ENCODE measurements around the gene ITGB7. TPM values are rescaled to one million over a fixed set of nuclear protein-coding genes. Genes with fewer than 3 reads are reported as not detected.
A peak's percentile ranks its signal among the peaks of the same experiment; 100 is the strongest.

ITGB7 gene
- polyA plus RNA-seq, 3 donors, result 24.1 to 33.1 (median 28.4) TPM

DNA sequence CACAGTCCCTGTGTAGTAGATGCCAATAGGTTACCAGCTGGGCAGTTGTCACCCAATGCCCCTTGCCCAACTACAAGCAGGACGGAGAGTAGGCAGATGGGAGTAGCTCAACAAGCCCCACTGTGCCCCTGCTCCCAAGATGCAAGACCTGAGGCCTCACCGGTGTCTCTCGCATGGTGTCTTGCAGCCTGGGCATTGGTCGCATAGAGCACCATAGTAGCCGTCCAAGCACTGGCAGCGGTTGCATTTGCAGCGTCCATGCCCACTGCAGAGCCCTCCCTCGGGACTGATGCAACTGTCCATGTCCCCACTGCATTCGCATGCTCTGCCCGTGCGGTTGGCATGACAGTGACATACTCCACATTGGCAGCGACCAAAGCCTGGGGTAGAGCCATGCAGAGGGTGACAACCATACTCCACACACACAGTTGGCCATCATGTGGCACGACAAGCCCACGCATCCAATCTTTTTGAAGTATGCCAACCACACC, 14.5 kb downstream of the ITGB7 start:
- H3K27me3 Mint-ChIP-seq (ENCODE audit: low read depth in 3 of 3), result peaks cover 5 to 8% (median 5%) of the 10 kb centered on the region in 3 donors
- H3K4me1 Mint-ChIP-seq, result peaks cover 5% of the 10 kb centered on the region
- H3K9me3 Mint-ChIP-seq, result peaks cover 0 to 2% (median 0%) of the 10 kb centered on the region in 7 donors
- Histone ChIP-seq H3K4me1 (ENCODE audit: control insufficient read depth in 1 of 2, insufficient read depth in 2 of 2, low read length in 2 of 2) (no peaks in the 10 kb centered on the region), H3K4me3 (replicated peaks in 1 of 3; ENCODE audit: low read depth in 2 of 3, low read length in 3 of 3) (no peak overlapping the region), H3K4me2 (replicated peaks; ENCODE audit: extremely low read depth, low read length, poor library complexity, severe bottlenecking) (no peak overlapping the region), H3K79me2 (ENCODE audit: insufficient read depth, low read length) (no peaks in the 10 kb centered on the region), H3K36me3 (replicated peaks in 1 of 2; ENCODE audit: control insufficient read depth in 1 of 2, insufficient read depth in 2 of 2, low read length in 2 of 2) (peaks cover 51 to 88% of the 10 kb centered on the region in 2 donors), H2AFZ (ENCODE audit: insufficient read depth, low read depth, low read length, poor library complexity, severe bottlenecking) (no peak overlapping the region), H3K9ac (ENCODE audit: insufficient read depth, low read length, poor library complexity, severe bottlenecking) (no peak overlapping the region), H3K27ac (ENCODE audit: low read depth in 1 of 2, low read length in 2 of 2) (no peak overlapping the region), H4K20me1 (ENCODE audit: insufficient read depth, low read length) (peaks cover 19% of the 10 kb centered on the region), H3K27me3 (ENCODE audit: control insufficient read depth in 2 of 2, insufficient read depth in 2 of 2, low read length in 2 of 2) (no peaks in the 10 kb centered on the region), H3K9me3 (replicated peaks in 1 of 2; ENCODE audit: control insufficient read depth in 1 of 2, insufficient read depth in 1 of 2, low read length in 2 of 2) (no peaks in the 10 kb centered on the region)
- peaks cover 71 to 81% of the 10 kb centered on the region in 2 donors for H3K36me3 Mint-ChIP-seq
- peak in 1 of 3 donors; percentile 1 for DNase-seq
- TF ChIP-seq, protein P1, sequence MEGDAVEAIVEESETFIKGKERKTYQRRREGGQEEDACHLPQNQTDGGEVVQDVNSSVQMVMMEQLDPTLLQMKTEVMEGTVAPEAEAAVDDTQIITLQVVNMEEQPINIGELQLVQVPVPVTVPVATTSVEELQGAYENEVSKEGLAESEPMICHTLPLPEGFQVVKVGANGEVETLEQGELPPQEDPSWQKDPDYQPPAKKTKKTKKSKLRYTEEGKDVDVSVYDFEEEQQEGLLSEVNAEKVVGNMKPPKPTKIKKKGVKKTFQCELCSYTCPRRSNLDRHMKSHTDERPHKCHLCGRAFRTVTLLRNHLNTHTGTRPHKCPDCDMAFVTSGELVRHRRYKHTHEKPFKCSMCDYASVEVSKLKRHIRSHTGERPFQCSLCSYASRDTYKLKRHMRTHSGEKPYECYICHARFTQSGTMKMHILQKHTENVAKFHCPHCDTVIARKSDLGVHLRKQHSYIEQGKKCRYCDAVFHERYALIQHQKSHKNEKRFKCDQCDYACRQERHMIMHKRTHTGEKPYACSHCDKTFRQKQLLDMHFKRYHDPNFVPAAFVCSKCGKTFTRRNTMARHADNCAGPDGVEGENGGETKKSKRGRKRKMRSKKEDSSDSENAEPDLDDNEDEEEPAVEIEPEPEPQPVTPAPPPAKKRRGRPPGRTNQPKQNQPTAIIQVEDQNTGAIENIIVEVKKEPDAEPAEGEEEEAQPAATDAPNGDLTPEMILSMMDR (IDR thresholded peaks at IDR 0.05), result no peak
- H3K4me3 Mint-ChIP-seq, result no peak overlapping the region
- intact Hi-C loops (cut with micrococcal nuclease), result no loop called here
- 97% methylated on average over 14 of the region's 14 CpGs for WGBS (ENCODE audit: insufficient coverage)
- peak overlapping the region in 2 of 7 donors; percentile 23 to 63 for H3K27ac Mint-ChIP-seq

DNA sequence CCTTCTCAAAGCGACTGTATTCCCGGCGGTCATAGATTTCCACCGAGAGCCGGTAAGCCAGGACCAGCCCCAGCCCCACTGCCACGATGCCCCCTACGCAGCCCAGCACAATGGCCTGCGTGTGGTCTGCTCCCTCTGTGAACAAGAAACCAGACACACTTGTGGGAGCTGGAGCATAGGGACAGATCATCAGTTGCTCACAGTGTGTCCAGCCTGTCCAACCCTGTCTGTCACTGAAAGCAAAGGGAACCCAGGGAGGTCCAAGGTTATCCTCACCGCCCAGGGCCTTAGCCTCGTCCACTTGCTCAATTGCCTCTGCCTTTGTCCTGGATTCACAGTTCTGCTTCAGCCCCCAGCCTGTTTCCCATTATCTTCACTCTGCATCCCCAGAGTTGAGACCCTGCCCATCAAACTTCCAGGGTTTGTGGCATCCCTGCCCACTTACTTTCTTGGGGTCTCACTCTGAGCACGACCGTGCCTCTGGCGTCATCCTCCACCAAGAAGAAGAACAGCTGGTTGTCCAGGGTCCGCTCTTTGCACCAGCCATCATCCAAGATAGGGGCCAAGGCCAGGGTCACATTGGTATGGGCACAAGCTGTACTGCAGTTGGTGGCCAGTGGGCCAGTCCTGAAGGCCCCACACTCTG, 15.0 kb downstream of the ITGB7 start:
- H3K4me3 ChIP-seq (replicated peaks in 1 of 3; ENCODE audit: low read depth in 2 of 3, low read length in 3 of 3), result no peak overlapping the region
- no peak for DNase-seq
- Mint-ChIP-seq H3K36me3 (peaks cover 74 to 84% of the 10 kb centered on the region in 2 donors), H3K4me1 (peaks cover 7% of the 10 kb centered on the region), H3K27me3 (ENCODE audit: low read depth in 3 of 3) (peaks cover 5 to 8% (median 5%) of the 10 kb centered on the region in 3 donors), H3K27ac (peak overlapping the region in 1 of 7 donors; percentile 63), H3K4me3 (no peak overlapping the region), H3K9me3 (peaks cover 0 to 2% (median 0%) of the 10 kb centered on the region in 7 donors)
- H3K4me1 ChIP-seq (ENCODE audit: control insufficient read depth in 1 of 2, insufficient read depth in 2 of 2, low read length in 2 of 2), result no peaks in the 10 kb centered on the region
- TF ChIP-seq, protein P1 (IDR thresholded peaks at IDR 0.05), result no peak
- H3K27me3 ChIP-seq (ENCODE audit: control insufficient read depth in 2 of 2, insufficient read depth in 2 of 2, low read length in 2 of 2), result no peaks in the 10 kb centered on the region
- no peak overlapping the region for H2AFZ ChIP-seq (ENCODE audit: insufficient read depth, low read depth, low read length, poor library complexity, severe bottlenecking)
- no peak overlapping the region for H3K27ac ChIP-seq (ENCODE audit: low read depth in 1 of 2, low read length in 2 of 2)
- 95% methylated on average over 13 of the region's 14 CpGs for WGBS (ENCODE audit: insufficient coverage)
- no peaks in the 10 kb centered on the region for H3K79me2 ChIP-seq (ENCODE audit: insufficient read depth, low read length)
- H3K9me3 ChIP-seq (replicated peaks in 1 of 2; ENCODE audit: control insufficient read depth in 1 of 2, insufficient read depth in 1 of 2, low read length in 2 of 2), result no peaks in the 10 kb centered on the region
- peaks cover 55 to 90% of the 10 kb centered on the region in 2 donors for H3K36me3 ChIP-seq (replicated peaks in 1 of 2; ENCODE audit: control insufficient read depth in 1 of 2, insufficient read depth in 2 of 2, low read length in 2 of 2)
- H4K20me1 ChIP-seq (ENCODE audit: insufficient read depth, low read length), result peaks cover 24% of the 10 kb centered on the region
- intact Hi-C loops (cut with micrococcal nuclease), result no loop called here
- H3K9ac ChIP-seq (ENCODE audit: insufficient read depth, low read length, poor library complexity, severe bottlenecking), result no peak overlapping the region
- H3K4me2 ChIP-seq (replicated peaks; ENCODE audit: extremely low read depth, low read length, poor library complexity, severe bottlenecking), result no peak overlapping the region

All from CD14-positive monocyte (primary cell).